Suprapubic skin (tissue), 3 donors: ENCODE results near the gene MYOM1.

ENCODE experiments used
- CTCF ChIP-seq, 2 donors: fragments of 200-600 bp in 1 of 2; fragments of 450-650 bp in 1 of 2; sonication (generic) in 1 of 2; IDR thresholded peaks; one replicate each; pipeline ENCODE4 v1.5.1; 2016 to 2019; ENCODE audit warnings: antibody characterized with exemption in 2 of 2, mild to moderate bottlenecking in 1 of 2, moderate library complexity in 1 of 2
- POLR2A ChIP-seq, 2 donors: fragments of 450-650 bp; IDR thresholded peaks; one replicate each; pipeline ENCODE4 v1.6.1; 2017; ENCODE audit warnings: antibody characterized with exemption in 2 of 2, mild to moderate bottlenecking in 2 of 2, moderate library complexity in 2 of 2

- TF ChIP-seq POLR2A (IDR thresholded peaks at IDR 0.05) (no peak), CTCF (IDR thresholded peaks at IDR 0.05) (no peak)
Observed at GRCh38 chr18:3097082-3097481, 122.7 kb downstream of the MYOM1 start.
